Testis (tissue), 3 donors: Measurements from ENCODE around the gene ACVRL1. TPM values are rescaled to one million over a fixed set of nuclear protein-coding genes. Genes with fewer than 3 reads are reported as not detected.
A peak's percentile ranks its signal among the peaks of the same experiment; 100 is the strongest.

Source experiments
- DNase-seq: peaks from one replicate; pipeline ENCODE4 v3.0.0-alpha.2; 2019
- H3K27ac ChIP-seq, 2 donors: fragments of 200-600 bp; sonication (generic); one replicate each; pipeline ENCODE4 v1.5.1; 2019
- H3K27me3 ChIP-seq: fragments of 200-600 bp; sonication (generic); one replicate; pipeline ENCODE4 v1.5.1; 2019
- H3K36me3 ChIP-seq: fragments of 200-600 bp; sonication (generic); one replicate; pipeline ENCODE4 v1.5.1; 2017; ENCODE audit warnings: low read depth; ENCODE audit errors: missing control alignments
- H3K4me1 ChIP-seq: fragments of 200-600 bp; sonication (generic); one replicate; pipeline ENCODE4 v1.5.1; 2019
- H3K4me3 ChIP-seq, 2 donors: fragments of 200-600 bp; sonication (generic); one replicate each; pipeline ENCODE4 v1.5.1; 2017 to 2019
- H3K9me3 ChIP-seq: fragments of 200-600 bp; sonication (generic); one replicate; pipeline ENCODE4 v1.5.1; 2017
- CTCF ChIP-seq, 3 experiments: fragments of 450-650 bp in 2 of 3; fragments of 200-600 bp in 1 of 3; sonication (generic) in 1 of 3; IDR thresholded peaks; one replicate each; pipeline ENCODE4 v1.5.1; 2016 to 2019; ENCODE audit warnings: antibody characterized with exemption in 3 of 3, mild to moderate bottlenecking in 2 of 3, moderate library complexity in 1 of 3
- POLR2A ChIP-seq: fragments of 450-650 bp; IDR thresholded peaks from one replicate; pipeline ENCODE4 v1.6.1; 2017; ENCODE audit warnings: antibody characterized with exemption, mild to moderate bottlenecking, moderate library complexity
- WGBS, 2 donors: methylation state at CpG; one replicate each; pipeline ENCODE4 v1.1.5; 2018; 5-methylcytosine and 5-hydroxymethylcytosine counted together
- intact Hi-C: fragments of 100-400 bp; cut with DNase I; formaldehyde crosslinking; loops from one replicate; pipeline ENCODE4 v1.15.1; 2023; ENCODE audit warnings: low total_unique reads
- polyA plus RNA-seq: library from polyadenylated mRNA; stranded (reverse); fragments of 350-450 nt; fragmentation: Illumina TruSeq; extraction: RNeasy Lipid Tissue Mini Kit (QIAGEN cat#74804); gene quantifications from one replicate; pipeline ENCODE4 v1.2.3, GENCODE V29; 2014; ENCODE audit warnings: low read depth, low replicate concordance; ENCODE audit not compliant: insufficient read depth
- total RNA-seq, 2 donors: library from RNA; depleted of rRNA; stranded (reverse); fragments of >200 nt; gene quantifications; one replicate each; pipeline ENCODE4 v1.2.3, GENCODE V29; 2016

Gene ACVRL1
- total and polyA plus RNA-seq, 3 donors from 2014 or later: 9.1 to 9.9 (median 9.5) TPM

- Histone ChIP-seq H3K9me3 (no peaks in the 10 kb centered on the region), H3K36me3 (no peaks in the 10 kb centered on the region), H3K27ac (no peak overlapping the region), H3K4me1 (no peaks in the 10 kb centered on the region), H3K27me3 (no peaks in the 10 kb centered on the region), H3K4me3 (no peak overlapping the region)
- no peak for TF ChIP-seq CTCF (IDR thresholded peaks at IDR 0.05)
- no peak for DNase-seq
- WGBS, 2 donors: 69 to 73% methylated on average over 3 of the region's 3 CpGs
- intact Hi-C loops: loop anchor here (5.0 kb wide), 1 partner anchor 81 kb away; no protein-coding TSS in a partner anchor
Observed at GRCh38 chr12:51896236-51896635, 11.1 kb upstream of the ACVRL1 start.

GRCh38 chr12:51897181-51897580 is 10.1 kb upstream of the ACVRL1 start:
- 84 to 86% methylated on average over 7 to 8 of the region's 8 CpGs for WGBS, 2 donors
- intact Hi-C loops: loop anchor here (5.0 kb wide), 1 partner anchor 80 kb away; no protein-coding TSS in a partner anchor
- Histone ChIP-seq H3K4me1 (no peaks in the 10 kb centered on the region), H3K9me3 (no peaks in the 10 kb centered on the region), H3K36me3 (no peaks in the 10 kb centered on the region), H3K4me3 (no peak overlapping the region), H3K27me3 (no peaks in the 10 kb centered on the region), H3K27ac (no peak overlapping the region)
- DNase-seq: no peak
- TF ChIP-seq POLR2A: no peak
- TF ChIP-seq CTCF (IDR thresholded peaks at IDR 0.05): no peak

GRCh38 chr12:51898506-51898905 is 8.8 kb upstream of the ACVRL1 start:
- TF ChIP-seq POLR2A (no peak), CTCF (IDR thresholded peaks at IDR 0.05) (no peak)
- Histone ChIP-seq H3K4me3 (no peak overlapping the region), H3K4me1 (no peaks in the 10 kb centered on the region), H3K9me3 (no peaks in the 10 kb centered on the region), H3K27ac (no peak overlapping the region), H3K27me3 (no peaks in the 10 kb centered on the region), H3K36me3 (no peaks in the 10 kb centered on the region)
- WGBS, 2 donors: 81 to 89% methylated on average over 2 of the region's 2 CpGs
- DNase-seq: no peak
- intact Hi-C loops: loop anchor here (5.0 kb wide), 1 partner anchor 79 kb away; no protein-coding TSS in a partner anchor

GRCh38 chr12:51898937-51899336 is 8.4 kb upstream of the ACVRL1 start:
- TF ChIP-seq CTCF (IDR thresholded peaks at IDR 0.05): no peak
- no peak for TF ChIP-seq POLR2A
- Histone ChIP-seq H3K27ac (no peak overlapping the region), H3K4me1 (no peaks in the 10 kb centered on the region), H3K36me3 (no peaks in the 10 kb centered on the region), H3K4me3 (no peak overlapping the region), H3K27me3 (no peaks in the 10 kb centered on the region), H3K9me3 (no peaks in the 10 kb centered on the region)
- no peak for DNase-seq
- WGBS, 2 donors: 77 to 89% methylated on average over 9 of the region's 9 CpGs
- intact Hi-C loops: loop anchor here (5.0 kb wide), 1 partner anchor 78 kb away; no protein-coding TSS in a partner anchor

- no peaks in the 10 kb centered on the region for H3K9me3 ChIP-seq
- peaks cover 3% of the 10 kb centered on the region for H3K4me1 ChIP-seq
- no peaks in the 10 kb centered on the region for H3K36me3 ChIP-seq
- TF ChIP-seq CTCF (IDR thresholded peaks at IDR 0.05) (no peak), POLR2A (no peak)
- peak overlapping the region in 1 of 2 donors; percentile 20 for H3K4me3 ChIP-seq
- WGBS, 2 donors: 85 to 86% methylated on average over 19 to 43 of the region's 43 CpGs
- intact Hi-C loops: no loop called here
- H3K27me3 ChIP-seq: no peaks in the 10 kb centered on the region
- H3K27ac ChIP-seq: no peak overlapping the region
- no peak for DNase-seq
Observed at GRCh38 chr12:51900323-51900889, 6.9 kb upstream of the ACVRL1 start.
